ENCODE results near the gene MALRD1.
"Not testable (repeated sequence)": the region's sequence is repeated elsewhere in the genome, so short reads cannot be mapped to it uniquely, and the experiment has no call there.

Gene MALRD1

DNA sequence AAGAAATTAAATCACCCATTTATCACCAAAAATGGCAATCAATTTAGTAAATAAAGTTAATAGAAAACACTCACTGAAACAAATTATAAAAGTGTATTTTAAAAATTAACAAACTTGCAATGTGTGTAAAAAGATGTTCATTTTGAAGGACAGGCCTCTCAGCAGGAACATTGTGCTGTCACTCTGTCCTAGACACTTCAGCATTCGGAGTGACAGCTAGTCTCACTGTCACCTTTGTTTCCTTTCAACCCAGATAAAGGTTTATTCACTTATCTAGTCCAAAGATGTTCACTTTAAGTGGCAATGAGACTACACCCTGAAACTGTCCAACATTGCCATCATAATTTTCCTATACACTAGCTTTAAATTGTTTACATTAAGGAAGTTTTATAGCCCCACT lies 675.7 kb downstream of the MALRD1 start:
- DNase-seq: no peak

DNA sequence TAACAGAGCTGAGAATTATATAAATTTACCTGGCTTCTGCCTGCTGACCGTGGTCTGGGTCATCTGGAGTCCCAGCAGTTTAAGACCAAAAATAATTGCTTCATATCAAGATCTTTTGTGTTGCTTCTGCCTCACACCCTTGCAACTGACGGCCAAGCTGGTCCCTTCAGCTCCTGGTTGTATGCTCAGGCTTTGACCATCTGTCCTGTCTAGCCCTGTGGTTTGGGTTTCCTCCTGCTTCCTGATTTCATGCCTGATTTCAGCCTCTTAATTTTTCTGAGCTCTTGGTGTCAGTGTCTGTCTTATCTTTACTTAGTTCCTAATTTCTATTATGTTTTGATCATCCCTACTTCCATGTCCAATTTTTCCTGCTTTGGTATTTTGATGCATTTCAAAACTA lies 679.8 kb downstream of the MALRD1 start:
- DNase-seq: no peak

DNA sequence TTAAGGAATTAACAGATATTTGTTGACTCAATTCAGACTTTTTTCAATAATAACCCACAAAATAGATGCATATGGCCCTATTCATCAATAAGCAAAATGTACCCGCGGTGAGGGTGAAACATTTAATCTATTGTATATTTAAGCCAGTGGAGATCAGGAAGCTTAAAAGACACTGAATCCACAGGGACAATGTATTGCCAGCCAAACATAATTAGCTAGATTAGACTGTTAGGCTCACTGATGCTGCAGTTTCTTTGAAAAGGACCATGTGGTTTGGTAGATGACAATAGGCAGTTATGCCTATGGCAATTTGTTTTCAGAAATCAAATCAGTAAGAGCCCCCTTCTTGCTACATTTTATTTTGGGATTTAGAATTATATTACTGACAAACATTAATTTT lies 680.4 kb downstream of the MALRD1 start:
- DNase-seq: no peak

DNA sequence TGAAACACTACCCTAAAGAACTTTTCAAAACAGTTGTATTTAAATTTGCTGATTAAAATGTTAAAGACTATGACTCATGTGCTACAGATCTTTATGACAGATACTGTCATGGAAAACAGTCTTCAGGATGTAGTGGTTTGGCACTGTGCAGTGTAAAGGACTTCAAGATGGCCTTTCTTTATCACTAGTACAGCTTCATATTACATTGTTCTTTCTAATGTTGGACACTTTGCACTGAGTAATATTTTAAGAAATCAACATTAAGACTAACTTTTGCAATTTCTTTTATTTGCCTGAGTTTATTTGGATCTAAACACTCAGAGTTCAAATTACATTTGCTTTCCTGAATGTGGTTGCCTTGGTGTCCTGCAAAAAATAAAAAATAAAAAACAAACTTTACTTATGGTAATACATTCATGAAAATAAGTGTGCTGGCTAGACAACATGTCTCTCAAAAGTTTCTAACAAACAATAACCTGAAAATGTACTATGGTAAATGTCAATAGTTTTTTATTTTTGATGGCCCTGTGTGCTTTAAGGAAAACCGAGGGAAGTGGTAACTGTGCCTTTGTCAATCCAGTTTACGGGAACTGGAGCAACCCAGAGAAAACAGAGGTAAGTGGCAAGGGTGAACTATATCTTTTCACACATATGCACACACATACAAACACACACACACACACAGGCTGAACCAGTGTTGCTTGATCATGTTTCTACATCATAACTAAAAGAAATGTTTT lies 681.7 kb downstream of the MALRD1 start:
- no peak for DNase-seq

DNA sequence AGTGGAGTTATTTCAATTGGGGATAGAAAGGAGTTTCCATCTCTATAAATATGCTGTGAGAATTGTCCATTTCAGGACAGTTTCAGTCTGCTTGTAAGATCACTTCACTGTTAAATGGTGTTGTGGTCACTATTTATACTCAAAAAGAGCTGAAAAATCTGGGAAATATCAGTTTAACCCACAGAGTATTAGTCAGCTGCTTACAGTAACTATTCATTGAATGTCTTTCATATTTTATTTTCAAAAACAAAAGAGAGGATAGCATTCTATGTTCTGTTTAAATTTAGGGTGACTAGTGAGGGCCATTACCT lies 682.3 kb downstream of the MALRD1 start:
- no peak for DNase-seq

DNA sequence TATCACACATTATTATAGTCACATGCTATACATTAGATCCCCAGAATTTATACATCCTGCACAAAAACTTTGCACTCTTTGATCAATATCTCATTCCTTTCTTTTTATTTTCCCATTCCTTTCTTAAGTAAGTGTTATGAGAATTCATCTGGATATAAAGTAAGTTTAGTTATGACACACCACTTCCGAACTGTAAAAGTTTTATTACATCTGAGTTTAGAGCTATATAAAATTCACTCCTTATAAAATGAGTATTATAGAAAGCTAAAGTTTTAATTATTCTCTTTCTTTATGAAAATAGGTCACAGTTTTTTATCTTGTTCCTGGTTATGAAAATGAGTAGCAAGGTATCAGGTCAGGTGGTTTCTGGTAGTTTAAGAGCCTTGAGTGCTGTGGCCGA lies 683.0 kb downstream of the MALRD1 start:
- DNase-seq: no peak

DNA sequence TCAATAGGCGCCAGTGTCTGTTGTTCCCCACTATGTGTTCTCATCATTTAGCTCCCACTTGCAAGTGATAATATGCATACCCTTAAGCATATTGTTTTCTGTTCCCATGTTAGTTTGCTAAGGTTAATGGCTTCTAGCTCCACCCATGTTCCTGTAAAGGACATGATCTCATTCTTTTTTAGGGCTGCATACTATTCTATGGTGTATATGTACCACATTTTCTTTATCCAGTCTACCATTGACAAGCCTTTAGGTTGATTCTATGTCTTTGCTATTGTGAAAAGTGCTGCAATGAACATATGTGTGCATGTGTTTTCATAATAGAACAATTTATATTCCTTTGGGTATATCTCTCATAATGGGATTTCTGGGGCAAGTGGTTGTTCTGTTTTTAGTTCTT lies 689.8 kb downstream of the MALRD1 start:
- no peak for DNase-seq

DNA sequence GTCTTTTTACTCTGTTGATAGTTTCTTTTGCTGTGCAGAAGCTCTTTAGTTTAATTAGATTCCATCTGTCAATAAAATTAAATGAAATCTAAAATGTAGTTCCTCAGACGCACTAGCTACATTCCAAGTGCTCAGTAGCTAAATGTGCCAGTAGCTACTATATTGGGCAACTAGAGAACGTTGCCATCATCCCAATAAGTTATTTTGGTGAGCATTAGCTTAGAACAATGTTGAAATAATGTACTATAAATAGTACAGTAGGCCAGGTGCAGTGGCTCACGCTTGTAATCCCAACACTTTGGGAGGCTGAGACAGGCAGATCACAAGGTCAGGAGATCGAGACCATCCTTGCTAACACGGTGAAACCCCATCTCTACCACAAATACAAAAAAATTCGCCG lies 690.6 kb downstream of the MALRD1 start:
- DNase-seq: not testable (repeated sequence)

DNA sequence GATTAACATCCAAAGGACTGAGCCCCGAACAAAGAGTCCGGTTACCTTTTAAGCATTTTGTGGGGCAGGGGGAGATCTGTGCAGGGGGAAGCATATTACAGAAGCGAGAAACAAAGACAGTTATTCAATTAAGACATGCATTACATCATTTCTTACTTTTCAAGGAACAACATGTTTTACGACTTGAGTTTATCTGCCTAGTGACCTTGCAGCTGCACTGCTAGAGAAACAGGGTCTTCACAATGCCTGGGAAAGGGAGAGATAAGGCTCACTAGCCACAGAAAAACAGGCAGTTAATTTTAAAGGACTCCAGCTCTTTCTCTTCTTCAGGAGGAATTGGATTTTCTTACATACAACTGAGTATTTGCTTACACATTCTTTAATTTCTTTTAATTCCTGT lies 693.5 kb downstream of the MALRD1 start:
- DNase-seq: not testable (repeated sequence)

DNA sequence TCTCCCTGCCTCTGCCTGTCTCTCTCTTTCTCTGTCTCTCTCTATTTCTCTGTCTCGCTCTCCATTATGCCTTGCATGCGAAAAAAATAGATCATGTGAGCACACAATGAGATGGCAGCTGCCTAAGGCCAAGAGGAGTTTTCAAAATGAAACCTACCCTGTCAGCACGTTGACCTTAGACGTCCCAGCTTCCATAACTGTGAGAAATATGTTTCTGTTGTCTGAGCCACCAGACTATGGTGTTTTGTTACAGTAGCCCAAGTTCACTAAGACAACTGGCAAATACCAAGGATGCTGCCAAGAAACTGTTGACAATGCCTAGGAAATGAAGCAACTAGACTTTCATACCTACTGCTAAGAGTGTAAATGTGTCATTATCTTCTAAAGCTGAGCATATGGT lies 697.1 kb downstream of the MALRD1 start:
- no peak for DNase-seq

DNA sequence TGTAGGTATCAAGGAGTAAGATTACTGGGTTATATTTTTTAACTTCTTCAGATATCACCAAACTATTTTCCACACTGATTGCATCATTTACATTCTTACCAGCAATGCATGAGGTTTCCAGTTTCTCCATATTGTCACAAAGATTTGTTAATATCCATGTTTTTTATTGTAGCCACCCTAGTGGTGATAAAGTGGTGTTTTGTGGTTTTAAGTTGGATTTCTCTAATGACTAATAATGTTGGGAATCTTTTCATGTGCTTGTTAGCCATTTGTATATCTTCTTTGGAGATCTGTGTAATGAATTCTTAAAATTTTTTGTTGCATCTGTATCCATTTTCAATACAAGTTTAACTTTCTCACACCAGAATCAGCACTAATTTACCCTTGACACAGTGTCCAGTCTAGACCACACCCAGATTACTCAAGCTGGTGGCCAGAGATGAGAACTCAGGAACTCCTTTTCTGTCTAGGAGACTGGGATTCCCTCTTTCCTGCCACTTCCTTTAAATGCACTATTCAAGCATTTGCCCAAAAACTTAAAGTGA lies 700.7 kb downstream of the MALRD1 start:
- DNase-seq: no peak

DNA sequence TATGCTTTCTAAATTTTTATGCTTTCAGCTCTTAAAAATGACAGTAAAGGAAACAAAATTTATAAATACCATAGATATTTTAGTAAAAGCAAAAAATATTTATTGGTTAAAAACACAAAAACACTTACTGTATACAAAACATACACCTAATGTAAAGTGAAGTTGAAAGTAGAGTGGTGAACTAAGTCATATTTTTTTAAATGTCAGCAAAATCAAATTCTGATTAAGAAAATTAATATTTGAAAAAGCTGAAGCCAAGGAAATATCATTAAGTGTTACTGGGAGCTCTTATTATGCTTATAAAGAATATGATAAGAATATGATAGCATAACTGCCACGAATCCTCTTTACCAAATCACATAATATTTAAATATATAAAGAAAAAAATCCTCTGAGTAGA lies 702.4 kb downstream of the MALRD1 start:
- no peak for DNase-seq

DNA sequence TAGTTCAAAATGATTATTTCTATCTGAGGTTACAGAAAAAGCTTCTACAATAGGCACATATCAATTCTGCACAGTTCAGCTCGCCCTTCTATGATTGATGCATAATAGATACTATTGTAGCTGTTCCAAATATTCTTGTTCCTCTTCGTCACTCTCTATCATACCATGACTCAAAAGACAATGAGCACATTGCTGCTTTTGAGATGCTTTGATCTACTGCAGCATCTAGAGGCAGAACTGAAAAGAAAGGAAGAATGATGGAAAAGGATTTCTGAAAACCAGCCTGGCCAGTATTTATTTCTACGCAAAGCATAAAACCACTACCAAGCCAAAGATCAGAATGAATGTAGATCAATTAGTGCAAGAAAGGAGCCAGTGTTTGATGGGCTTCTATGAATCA lies 708.3 kb downstream of the MALRD1 start:
- no peak for DNase-seq

DNA sequence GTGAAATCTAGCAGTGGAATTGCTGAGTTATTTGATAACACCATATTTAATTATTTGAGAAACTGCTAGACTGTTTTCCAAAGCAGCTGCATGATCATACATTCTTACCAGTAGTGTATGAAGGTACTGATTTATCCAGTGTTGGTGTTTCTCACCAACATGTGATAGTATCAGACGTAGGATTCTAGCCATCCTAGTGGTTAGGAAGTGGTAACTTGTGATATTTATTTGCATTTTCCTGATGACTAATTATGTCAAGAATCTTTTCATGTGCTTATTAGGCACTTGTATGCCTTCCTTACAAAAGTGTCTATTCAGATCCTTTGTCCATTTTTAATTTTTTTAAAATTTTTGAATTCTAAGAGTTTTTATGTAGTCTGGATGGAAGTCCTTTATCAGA lies 713.4 kb downstream of the MALRD1 start:
- no peak for DNase-seq

DNA sequence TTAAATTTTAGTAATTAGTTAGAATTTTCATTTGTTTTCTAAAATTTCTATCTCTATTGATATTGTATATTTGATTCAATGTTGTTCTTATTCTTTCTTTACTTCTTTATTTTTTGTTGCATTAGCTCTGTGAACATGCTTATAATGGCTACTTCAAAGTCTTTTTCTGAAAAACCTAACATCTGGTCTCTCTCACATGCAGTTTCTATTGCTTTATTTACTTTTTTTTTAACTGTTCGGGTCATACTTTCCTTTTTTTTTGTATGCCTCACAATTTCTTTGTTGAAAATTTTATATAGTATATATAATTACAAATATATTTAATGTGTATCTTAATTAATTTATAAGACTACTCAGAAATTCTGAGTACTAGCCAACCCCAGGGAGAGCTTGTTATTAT lies 715.5 kb downstream of the MALRD1 start:
- no peak for DNase-seq

DNA sequence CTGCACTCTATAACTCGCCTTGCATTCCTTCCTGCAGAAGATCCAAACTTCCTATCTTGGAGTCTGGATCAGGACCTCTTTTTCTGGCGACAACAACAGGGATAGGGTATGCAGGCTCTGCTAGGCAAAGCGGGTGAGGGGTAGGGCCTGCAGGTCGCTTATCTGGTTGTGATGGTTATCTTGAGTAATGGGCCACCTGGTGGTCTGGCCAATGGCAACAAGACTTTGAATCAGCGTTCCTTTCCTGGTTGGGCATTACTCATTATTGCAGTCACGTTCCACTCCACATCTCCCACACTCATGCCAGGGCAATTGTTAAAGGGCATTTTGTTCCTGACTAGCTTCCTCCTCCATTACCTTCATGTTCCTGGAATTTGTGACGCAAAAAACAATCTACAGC lies 719.3 kb downstream of the MALRD1 start:
- DNase-seq: no peak

DNA sequence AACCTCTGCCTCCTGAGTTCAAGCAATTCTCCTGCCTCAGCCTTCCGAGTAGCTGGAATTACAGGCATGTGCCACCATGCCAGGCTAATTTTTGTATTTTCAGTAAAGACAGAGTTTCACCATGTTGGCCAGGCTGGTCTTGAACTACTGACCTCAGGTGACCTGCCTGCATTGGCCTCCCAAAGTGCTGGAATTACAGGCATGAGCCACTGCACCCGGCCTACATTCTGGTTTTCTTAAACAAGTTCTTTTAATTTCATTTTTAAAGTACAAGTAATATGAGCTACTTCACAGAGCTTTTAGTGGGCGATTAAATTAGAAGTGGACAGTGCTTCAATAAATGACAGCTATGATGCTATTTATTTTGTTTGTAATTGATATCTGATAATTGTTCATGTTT lies 721.2 kb downstream of the MALRD1 start:
- not testable (repeated sequence) for DNase-seq

DNA sequence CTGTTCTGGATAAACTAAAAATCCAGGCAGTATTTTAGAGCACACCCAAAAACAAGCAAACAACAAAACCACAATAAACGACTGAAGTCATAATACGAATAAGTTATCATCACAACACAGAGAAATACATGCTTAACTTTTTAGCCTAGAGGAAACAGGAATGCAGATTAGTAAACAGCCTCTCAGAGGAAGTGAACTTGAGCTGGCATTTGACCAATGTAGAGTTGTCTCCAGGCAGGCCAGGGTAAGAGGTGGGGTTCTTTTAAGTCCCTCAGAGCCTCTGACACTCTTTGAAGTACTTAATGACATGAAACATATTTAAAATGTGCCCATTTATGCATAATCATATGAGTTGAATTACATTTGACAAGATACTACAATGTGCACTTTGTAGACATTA lies 724.4 kb downstream of the MALRD1 start:
- no peak for DNase-seq

DNA sequence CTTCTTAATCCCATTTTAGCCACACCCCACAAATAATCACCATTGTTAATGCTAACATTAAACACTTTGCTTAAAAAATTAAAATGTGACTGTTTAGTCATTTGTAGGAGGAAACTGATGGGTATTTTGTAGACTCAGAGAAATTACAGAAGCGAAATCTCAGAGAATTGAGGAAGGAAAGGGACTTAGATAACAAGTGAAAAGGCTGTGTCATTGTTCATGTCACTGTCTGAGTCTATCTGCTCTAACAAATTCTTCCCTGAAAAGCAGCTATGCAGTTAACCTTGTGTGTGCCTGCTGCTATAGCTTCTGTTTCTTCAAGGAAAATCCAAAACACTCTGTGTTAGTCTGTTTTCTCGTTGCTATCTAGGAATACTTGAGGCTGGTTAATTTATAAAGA lies 726.7 kb downstream of the MALRD1 start:
- no peak for DNase-seq

DNA sequence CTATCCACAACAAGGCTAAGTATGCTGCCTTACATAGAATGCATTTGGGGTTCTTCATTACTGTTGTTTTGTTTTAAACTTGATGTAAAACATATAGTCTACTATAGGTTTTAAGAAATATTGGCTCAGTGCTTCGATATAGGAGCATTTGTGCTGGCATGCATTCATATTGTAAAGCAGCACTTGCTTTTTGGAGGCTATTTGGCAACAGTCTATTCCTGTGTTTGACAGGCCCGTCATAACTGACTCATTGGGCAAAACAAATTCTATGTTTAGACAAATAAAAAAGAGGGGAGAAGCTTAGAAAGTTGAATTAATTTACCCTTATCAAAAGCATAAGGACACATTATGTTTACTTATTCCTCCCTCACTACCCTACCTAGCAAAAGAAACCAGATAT lies 729.2 kb downstream of the MALRD1 start:
- DNase-seq: no peak

DNA sequence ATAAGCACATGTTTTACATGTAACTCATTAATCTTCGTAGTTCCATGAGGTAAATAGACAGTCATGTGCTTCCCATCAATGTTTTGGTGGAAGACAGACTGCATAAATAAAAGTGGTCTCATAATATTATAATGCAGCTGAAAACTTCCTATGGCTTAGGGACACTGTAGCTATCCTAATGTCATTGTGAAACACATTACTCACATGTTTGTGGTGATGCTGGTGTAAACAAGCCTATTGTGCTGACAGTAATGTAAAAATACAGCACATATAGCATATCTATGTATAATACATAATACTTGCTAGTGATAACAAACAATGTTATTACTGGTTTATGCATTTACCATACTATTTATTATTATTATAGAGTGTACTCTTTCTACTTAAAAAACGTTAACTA lies 730.4 kb downstream of the MALRD1 start:
- DNase-seq: no peak

DNA sequence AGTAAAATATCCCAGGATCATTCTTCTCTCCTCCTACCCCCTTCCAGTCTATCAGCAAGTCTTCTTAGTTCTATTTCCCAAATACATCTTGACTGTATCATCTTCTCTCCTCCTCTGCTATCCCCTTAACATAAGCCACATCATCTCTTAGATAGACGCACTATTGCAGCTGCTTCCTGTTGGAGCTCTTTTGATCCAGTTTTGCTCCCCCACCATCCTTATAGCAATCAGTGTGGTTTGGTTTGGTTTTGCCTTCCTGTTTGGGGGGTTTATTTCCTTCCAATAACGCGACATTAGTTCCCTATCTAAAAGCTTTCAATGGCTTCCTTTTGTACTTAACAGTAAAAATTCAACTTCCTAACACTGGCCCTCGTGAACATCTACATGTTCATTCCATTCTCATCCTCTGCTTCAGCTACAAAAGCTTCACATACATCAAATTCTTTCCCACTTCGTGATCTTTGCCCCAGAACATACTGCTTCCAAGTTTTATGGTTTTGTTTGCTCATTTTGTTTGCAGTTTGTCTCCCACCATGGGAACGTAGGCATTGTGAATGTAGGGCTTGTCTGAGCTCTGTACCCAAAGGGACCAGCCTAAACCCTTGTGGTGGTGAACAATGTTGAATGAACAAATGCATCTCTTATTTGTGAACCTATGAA lies 734.0 kb downstream of the MALRD1 start:
- DNase-seq: no peak

DNA sequence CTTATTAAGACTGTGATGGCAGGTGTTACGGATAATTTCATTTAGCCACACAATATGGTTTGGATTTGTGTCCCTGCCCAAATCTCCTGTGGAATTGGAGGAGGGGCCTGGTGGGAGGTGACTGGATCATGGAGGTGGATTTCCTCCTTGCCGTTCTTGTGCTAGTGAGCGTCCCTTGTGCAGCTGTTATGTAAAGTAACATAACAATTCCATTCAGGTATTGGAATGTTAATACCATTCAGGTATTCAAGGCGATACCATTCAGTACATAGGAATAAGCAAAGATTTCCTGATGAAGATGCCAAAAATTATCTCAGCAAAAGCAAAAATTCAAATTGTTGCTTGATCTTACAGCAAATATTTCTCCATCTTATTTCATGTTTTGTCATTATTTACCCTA lies 735.1 kb downstream of the MALRD1 start:
- no peak for DNase-seq

Measured in NCI-H2029 treated with DMSO at 0.1 percent for 48 hours (cell line).